Stimulated activated CD4-positive, alpha-beta T cell treated with anti-CD3 and anti-CD28 coated beads, Interleukin-4, amount 100 ng/mL, for 1 hour (primary cell): ENCODE results near the gene PLCB1.

Experiments used
- DNase-seq: peaks from one replicate; pipeline ENCODE4 v3.0.0-alpha.2; 2020

PLCB1 gene

GRCh38 chr20:8865636-8866035, 733.6 kb downstream of the PLCB1 start:
- DNase-seq = no peak

- DNase-seq = no peak
Observed at GRCh38 chr20:8867038-8867740, 735.1 kb downstream of the PLCB1 start.

GRCh38 chr20:8870652-8871051, 738.6 kb downstream of the PLCB1 start:
- DNase-seq = no peak

- no peak for DNase-seq
Observed at GRCh38 chr20:8874437-8874836, 742.4 kb downstream of the PLCB1 start.

- no peak for DNase-seq
Observed at GRCh38 chr20:8875586-8875985, 743.5 kb downstream of the PLCB1 start.

GRCh38 chr20:8876366-8876765, 744.3 kb downstream of the PLCB1 start:
- DNase-seq = no peak

- no peak for DNase-seq
Observed at GRCh38 chr20:8877294-8877693, 745.2 kb downstream of the PLCB1 start.

- no peak for DNase-seq
Observed at GRCh38 chr20:8879669-8880068, 747.6 kb downstream of the PLCB1 start.

GRCh38 chr20:8880085-8880853, 748.2 kb downstream of the PLCB1 start:
- no peak for DNase-seq

GRCh38 chr20:8891039-8891438, 759.0 kb downstream of the PLCB1 start:
- no peak for DNase-seq

- DNase-seq = no peak
Observed at GRCh38 chr20:8895472-8895871, 763.4 kb downstream of the PLCB1 start.

GRCh38 chr20:8898823-8899222, 766.8 kb downstream of the PLCB1 start:
- no peak for DNase-seq

GRCh38 chr20:8901237-8902025, 769.4 kb downstream of the PLCB1 start:
- DNase-seq = no peak

- DNase-seq = no peak
Observed at GRCh38 chr20:8903655-8904605, 771.9 kb downstream of the PLCB1 start.

- no peak for DNase-seq
Observed at GRCh38 chr20:8909596-8909995, 777.5 kb downstream of the PLCB1 start.

GRCh38 chr20:8912096-8912495, 780.0 kb downstream of the PLCB1 start:
- no peak for DNase-seq

- no peak for DNase-seq
Observed at GRCh38 chr20:8912731-8913130, 780.7 kb downstream of the PLCB1 start.

- DNase-seq = no peak
Observed at GRCh38 chr20:8913456-8913855, 781.4 kb downstream of the PLCB1 start.

- DNase-seq = no peak
Observed at GRCh38 chr20:8914421-8914820, 782.4 kb downstream of the PLCB1 start.

GRCh38 chr20:8917084-8917483, 785.0 kb downstream of the PLCB1 start:
- DNase-seq = no peak

- DNase-seq = no peak
Observed at GRCh38 chr20:8918145-8918544, 786.1 kb downstream of the PLCB1 start.

GRCh38 chr20:8924539-8924938, 792.5 kb downstream of the PLCB1 start:
- no peak for DNase-seq

GRCh38 chr20:8930726-8931125, 798.7 kb downstream of the PLCB1 start:
- no peak for DNase-seq
